Smooth muscle cell of the brain vasculature (primary cell): ENCODE data around the gene GALNT10.

Experiments used
- DNase-seq: peaks from one replicate; pipeline ENCODE4 v3.0.0-alpha.2; 2012; ENCODE audit warnings: low read depth, low spot score

The GALNT10 gene

GRCh38 chr5:154319736-154320135 lies 129.2 kb downstream of the GALNT10 start:
- DNase-seq = no peak

GRCh38 chr5:154320224-154321089 lies 129.9 kb downstream of the GALNT10 start:
- no peak for DNase-seq

- no peak for DNase-seq
These were observed 131.0 kb downstream of the GALNT10 start for GRCh38 chr5:154321546-154321945.

GRCh38 chr5:154324033-154324432 lies 133.5 kb downstream of the GALNT10 start:
- DNase-seq = no peak

- no peak for DNase-seq
These were observed 135.0 kb downstream of the GALNT10 start for GRCh38 chr5:154325566-154325965.

- DNase-seq = no peak
These were observed 138.5 kb downstream of the GALNT10 start for GRCh38 chr5:154329062-154329461.

- no peak for DNase-seq
These were observed 139.0 kb downstream of the GALNT10 start for GRCh38 chr5:154329519-154330040.

GRCh38 chr5:154330097-154330667 lies 139.6 kb downstream of the GALNT10 start:
- DNase-seq = no peak

GRCh38 chr5:154331232-154331631 lies 140.7 kb downstream of the GALNT10 start:
- no peak for DNase-seq

GRCh38 chr5:154331924-154332323 lies 141.4 kb downstream of the GALNT10 start:
- no peak for DNase-seq

GRCh38 chr5:154332451-154332850 lies 141.9 kb downstream of the GALNT10 start:
- no peak for DNase-seq

- DNase-seq = no peak
These were observed 142.5 kb downstream of the GALNT10 start for GRCh38 chr5:154333016-154333415.

- DNase-seq = no peak
These were observed 144.0 kb downstream of the GALNT10 start for GRCh38 chr5:154334406-154335064.

- no peak for DNase-seq
These were observed 144.5 kb downstream of the GALNT10 start for GRCh38 chr5:154335065-154335448.

- no peak for DNase-seq
These were observed 151.1 kb downstream of the GALNT10 start for GRCh38 chr5:154341620-154342019.

- no peak for DNase-seq
These were observed 151.7 kb downstream of the GALNT10 start for GRCh38 chr5:154342211-154342610.

GRCh38 chr5:154342963-154343362 lies 152.4 kb downstream of the GALNT10 start:
- DNase-seq = no peak

GRCh38 chr5:154344461-154344860 lies 153.9 kb downstream of the GALNT10 start:
- DNase-seq = no peak

GRCh38 chr5:154345255-154345952 lies 154.9 kb downstream of the GALNT10 start:
- DNase-seq = no peak

- no peak for DNase-seq
These were observed 155.9 kb downstream of the GALNT10 start for GRCh38 chr5:154346427-154346826.

- DNase-seq = no peak
These were observed 159.2 kb downstream of the GALNT10 start for GRCh38 chr5:154349626-154350264.
